AG10803 (cell line): ENCODE data around the gene BACE2.
A peak's percentile ranks its signal among the peaks of the same experiment; 100 is the strongest.
"Not testable (repeated sequence)": the region's sequence is repeated elsewhere in the genome, so short reads cannot be mapped to it uniquely, and the experiment has no call there.

ENCODE experiments used
- DNase-seq: peaks from one replicate; pipeline ENCODE4 v3.0.0; 2010; ENCODE audit warnings: low read depth
- H3K4me3 ChIP-seq: 2 replicates; pipeline ENCODE4 v1.5.1; 2011; ENCODE audit warnings: mild to moderate bottlenecking, low read length, control low read depth
- TF ChIP-seq, protein P1 (sequence below): conservative IDR thresholded peaks from 2 replicates; pipeline ENCODE4 v1.5.1; 2011; ENCODE audit warnings: mild to moderate bottlenecking, low read length, control low read depth, inconsistent platforms

BACE2 gene

DNA sequence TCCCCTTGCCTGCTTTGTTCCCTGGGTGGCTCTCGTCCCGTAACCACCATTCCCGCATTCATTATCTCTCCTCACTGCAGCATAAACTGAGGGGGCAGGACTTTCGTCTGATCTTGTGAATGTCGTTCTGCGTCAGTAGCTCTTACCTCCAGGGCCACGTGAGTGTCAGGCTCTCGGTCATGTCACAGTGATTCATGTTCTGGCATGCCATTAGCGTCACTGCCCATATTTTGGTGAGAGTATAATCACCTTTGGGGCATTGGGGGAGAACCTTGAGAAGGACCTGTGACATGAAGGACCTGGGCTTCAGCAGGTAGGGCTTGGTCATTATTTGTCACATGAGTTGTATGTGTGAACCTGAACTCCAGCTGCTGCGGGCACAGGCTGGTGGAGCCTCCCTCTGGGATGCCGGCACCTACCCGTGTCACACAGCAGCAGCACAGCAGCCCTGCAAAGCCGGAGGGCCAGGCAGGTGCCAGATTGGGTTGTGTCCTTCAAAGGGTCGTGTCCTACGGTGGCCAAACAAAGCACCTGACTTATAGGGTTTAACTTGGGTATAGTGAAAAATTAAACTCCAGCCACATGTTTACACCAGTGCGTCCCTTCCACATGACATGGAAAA is 68.5 kb downstream of the BACE2 start:
- TF ChIP-seq, protein P1, sequence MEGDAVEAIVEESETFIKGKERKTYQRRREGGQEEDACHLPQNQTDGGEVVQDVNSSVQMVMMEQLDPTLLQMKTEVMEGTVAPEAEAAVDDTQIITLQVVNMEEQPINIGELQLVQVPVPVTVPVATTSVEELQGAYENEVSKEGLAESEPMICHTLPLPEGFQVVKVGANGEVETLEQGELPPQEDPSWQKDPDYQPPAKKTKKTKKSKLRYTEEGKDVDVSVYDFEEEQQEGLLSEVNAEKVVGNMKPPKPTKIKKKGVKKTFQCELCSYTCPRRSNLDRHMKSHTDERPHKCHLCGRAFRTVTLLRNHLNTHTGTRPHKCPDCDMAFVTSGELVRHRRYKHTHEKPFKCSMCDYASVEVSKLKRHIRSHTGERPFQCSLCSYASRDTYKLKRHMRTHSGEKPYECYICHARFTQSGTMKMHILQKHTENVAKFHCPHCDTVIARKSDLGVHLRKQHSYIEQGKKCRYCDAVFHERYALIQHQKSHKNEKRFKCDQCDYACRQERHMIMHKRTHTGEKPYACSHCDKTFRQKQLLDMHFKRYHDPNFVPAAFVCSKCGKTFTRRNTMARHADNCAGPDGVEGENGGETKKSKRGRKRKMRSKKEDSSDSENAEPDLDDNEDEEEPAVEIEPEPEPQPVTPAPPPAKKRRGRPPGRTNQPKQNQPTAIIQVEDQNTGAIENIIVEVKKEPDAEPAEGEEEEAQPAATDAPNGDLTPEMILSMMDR: no peak
- no peak overlapping the region for H3K4me3 ChIP-seq
- no peak for DNase-seq

- DNase-seq: peak; percentile 27
Observed at GRCh38 chr21:41238081-41238796, 70.3 kb downstream of the BACE2 start.

GRCh38 chr21:41240040-41240439 is 72.1 kb downstream of the BACE2 start:
- TF ChIP-seq, protein P1: no peak
- no peak for DNase-seq
- no peak overlapping the region for H3K4me3 ChIP-seq

More at GRCh38 chr21:41238081-41238796, 70.3 kb downstream of the BACE2 start:
- not testable (repeated sequence) for H3K4me3 ChIP-seq

GRCh38 chr21:41241341-41241740 is 73.4 kb downstream of the BACE2 start:
- no peak overlapping the region for H3K4me3 ChIP-seq
- no peak for DNase-seq
- TF ChIP-seq, protein P1: no peak

- no peak for DNase-seq
- TF ChIP-seq, protein P1: no peak
Observed at GRCh38 chr21:41242238-41242829, 74.4 kb downstream of the BACE2 start.

DNA sequence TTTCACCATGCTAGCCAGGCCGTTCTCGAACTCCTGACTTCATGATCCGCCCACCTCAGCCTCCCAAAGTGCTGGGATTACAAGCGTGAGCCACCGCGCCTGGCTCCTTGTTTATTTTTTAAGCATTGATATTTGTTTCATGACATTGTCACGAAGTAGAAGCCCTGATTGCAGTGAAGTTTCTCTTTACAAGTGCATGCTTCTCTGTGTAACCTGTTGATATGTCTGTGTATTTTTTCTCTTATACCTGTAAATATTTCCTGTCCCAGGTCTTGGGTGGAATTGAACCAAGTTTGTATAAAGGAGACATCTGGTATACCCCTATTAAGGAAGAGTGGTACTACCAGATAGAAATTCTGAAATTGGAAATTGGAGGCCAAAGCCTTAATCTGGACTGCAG is 75.1 kb downstream of the BACE2 start:
- no peak for DNase-seq
- TF ChIP-seq, protein P1: no peak
- no peak overlapping the region for H3K4me3 ChIP-seq

More at GRCh38 chr21:41242238-41242829, 74.4 kb downstream of the BACE2 start:
- H3K4me3 ChIP-seq: no peak overlapping the region

DNA sequence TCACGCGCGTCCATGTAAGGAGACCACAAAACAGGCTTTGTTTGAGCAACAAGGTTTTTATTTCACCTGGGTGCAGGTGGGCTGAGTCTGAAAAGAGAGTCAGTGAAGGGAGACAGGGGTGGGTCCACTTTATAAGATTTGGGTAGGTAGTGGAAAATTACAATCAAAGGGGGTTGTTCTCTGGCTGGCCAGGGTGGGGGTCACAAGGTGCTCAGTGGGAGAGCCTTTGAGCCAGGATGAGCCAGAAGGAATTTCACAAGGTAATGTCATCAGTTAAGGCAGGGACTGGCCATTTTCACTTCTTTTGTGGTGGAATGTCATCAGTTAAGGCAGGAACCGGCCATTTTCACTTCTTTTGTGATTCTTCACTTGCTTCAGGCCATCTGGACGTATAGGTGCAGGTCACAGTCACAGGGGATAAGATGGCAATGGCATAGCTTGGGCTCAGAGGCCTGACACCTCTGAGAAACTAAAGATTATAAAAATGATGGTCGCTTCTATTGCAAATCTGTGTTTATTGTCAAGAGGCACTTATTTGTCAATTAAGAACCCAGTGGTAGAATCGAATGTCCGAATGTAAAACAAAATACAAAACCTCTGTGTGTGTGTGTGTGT is 76.4 kb downstream of the BACE2 start:
- not testable (repeated sequence) for DNase-seq

More for the DNA sequence above, 76.4 kb downstream of the BACE2 start:
- H3K4me3 ChIP-seq: not testable (repeated sequence)
